ENCODE measurements around the gene TMEM35A. TPM values are rescaled to one million over a fixed set of nuclear protein-coding genes. Genes with fewer than 3 reads are reported as not detected.
"Not testable (repeated sequence)": the region's sequence is repeated elsewhere in the genome, so short reads cannot be mapped to it uniquely, and the experiment has no call there.

TMEM35A gene
- total RNA-seq, 1 experiment from 2014 or later: 4.3 TPM

DNA sequence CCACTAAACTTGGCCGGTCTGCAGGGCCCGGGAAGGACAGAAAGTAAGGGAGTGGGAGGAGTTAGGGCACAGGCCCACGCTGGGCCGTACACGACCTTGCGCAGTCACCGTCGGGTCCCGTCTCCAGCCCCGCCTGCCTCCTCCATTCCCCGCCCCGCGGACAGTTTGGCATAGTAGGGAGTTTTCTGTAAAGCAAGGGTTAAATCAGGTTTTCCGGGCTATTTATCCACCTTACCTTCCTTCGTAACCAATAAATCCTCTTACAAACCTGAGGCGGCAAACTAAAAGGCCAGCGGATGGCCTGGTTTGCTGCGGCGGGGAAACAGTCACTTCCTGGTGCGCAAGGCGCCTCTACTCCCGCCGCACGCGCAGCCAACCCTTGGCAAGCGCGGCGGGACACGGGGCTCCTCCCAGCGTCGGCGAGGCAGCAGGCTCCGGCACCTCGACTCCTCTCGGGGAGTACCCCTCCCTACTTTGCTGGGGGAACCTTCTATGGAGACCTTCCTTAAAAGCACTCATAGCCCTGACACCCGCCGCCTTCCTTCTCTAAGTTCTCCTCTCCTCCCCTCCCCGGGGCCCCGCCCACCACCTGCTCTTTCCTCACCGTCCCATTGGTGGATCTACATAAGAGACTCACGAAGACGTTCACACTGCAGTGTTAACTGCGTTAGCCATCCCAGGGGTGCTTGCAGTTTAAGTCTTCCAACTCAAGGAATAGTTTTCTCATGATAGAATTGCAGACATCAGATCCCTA lies 27.0 kb upstream of the TMEM35A start, which contains the start of gene TRMT2B:
TRMT2B (minus strand) TSS at position 563 of the 754 bp plus-strand sequence. CDS start 9,822 bp downstream, outside the sequence.
- Histone ChIP-seq H3K14ac (ENCODE audit: insufficient read depth, low read length) (peak within 1 kb of the TSS; percentile 8; the same call in 1 of the 2 replicates), H3K79me1 (ENCODE audit: insufficient read depth, low read depth, low read length, poor library complexity, severe bottlenecking) (no peaks in the 10 kb centered on the region), H3K9me3 (ENCODE audit: control insufficient read depth, low read depth, low read length) (peaks cover 20% of the 10 kb centered on the region), H3K9ac (ENCODE audit: extremely low read depth, insufficient read length, low read length) (peak within 1 kb of the TSS; percentile 35), H2AFZ (ENCODE audit: low read length) (no peak within 1 kb of the TSS), H4K91ac (ENCODE audit: insufficient read length, low read depth, low read length) (no peak within 1 kb of the TSS), H4K20me1 (ENCODE audit: control insufficient read depth, insufficient read depth, insufficient read length) (no peaks in the 10 kb centered on the region), H2BK20ac (ENCODE audit: low read depth, low read length, poor library complexity, severe bottlenecking) (no peak within 1 kb of the TSS), H3K27me3 (ENCODE audit: insufficient read depth, low read length) (no peaks in the 10 kb centered on the region), H4K5ac (ENCODE audit: insufficient read length, low read depth, low read length) (no peak within 1 kb of the TSS), H2AK5ac (ENCODE audit: insufficient read length, low read length) (no peak within 1 kb of the TSS), H3K23ac (ENCODE audit: insufficient read length, low read depth, low read length) (no peak within 1 kb of the TSS), H2BK12ac (ENCODE audit: insufficient read length, low read depth, low read length) (no peak within 1 kb of the TSS), H3K4ac (ENCODE audit: low read depth, low read length) (no peak within 1 kb of the TSS), H3K4me1 (ENCODE audit: insufficient read depth, low read length) (no peaks in the 10 kb centered on the region; the same call in 1 of the 2 replicates), H2BK15ac (ENCODE audit: low read depth, low read length) (no peak within 1 kb of the TSS), H2BK5ac (ENCODE audit: insufficient read length, low read length) (no peak within 1 kb of the TSS), H3K79me2 (ENCODE audit: insufficient read depth, low read length) (no peaks in the 10 kb centered on the region), H3K56ac (ENCODE audit: insufficient read length, low read depth, low read length) (no peak within 1 kb of the TSS), H3K4me2 (ENCODE audit: insufficient read depth, insufficient read length, low read length) (peak within 1 kb of the TSS; percentile 49), H3T11ph (ENCODE audit: low read length) (no peak within 1 kb of the TSS), H4K8ac (replicated peaks; ENCODE audit: insufficient read length, low read depth, low read length) (no peak within 1 kb of the TSS), H3K23me2 (ENCODE audit: insufficient read length, low read depth, low read length, poor library complexity, severe bottlenecking) (peaks cover 5% of the 10 kb centered on the region), H3K27ac (ENCODE audit: insufficient read length, low read depth, low read length) (no peak within 1 kb of the TSS), H2BK120ac (ENCODE audit: low read depth, low read length, poor library complexity, severe bottlenecking) (no peak within 1 kb of the TSS), H3K18ac (ENCODE audit: insufficient read length, low read depth, low read length) (no peak within 1 kb of the TSS)
- H3K27me3 Mint-ChIP-seq (ENCODE audit: low read depth): no peaks in the 10 kb centered on the region
- no CpG with 5 or more reads among the region's 43 CpGs for WGBS (ENCODE audit: extremely low coverage, insufficient read length, low lambda C conversion rate)
- peak; percentile 78 for DNase-seq
- H3K36me3 Mint-ChIP-seq (ENCODE audit: insufficient read depth in 1 of 3, low read depth in 3 of 3): peaks cover 16 to 22% (median 22%) of the 10 kb centered on the region in 3 experiments
- peaks cover 59 to 69% of the 10 kb centered on the region in 2 experiments for H3K9me3 Mint-ChIP-seq
- TF ChIP-seq CTCF (conservative IDR thresholded peaks at IDR 0.05): no peak
- peak within 1 kb of the TSS; percentile 82 to 85 for H3K4me3 Mint-ChIP-seq
- H3K4me1 Mint-ChIP-seq: peaks cover 3 to 5% of the 10 kb centered on the region in 2 experiments; a peak in 1 of 4 replicates
- H3K27ac Mint-ChIP-seq: peak within 1 kb of the TSS; percentile 40 to 93 (median 74); a peak in 4 of 7 replicates

- H3K4me2 ChIP-seq (ENCODE audit: insufficient read depth, insufficient read length, low read length); H3K4me1 ChIP-seq (ENCODE audit: insufficient read depth, low read length); H3K4me3 Mint-ChIP-seq; H2BK20ac ChIP-seq (ENCODE audit: low read depth, low read length, poor library complexity, severe bottlenecking); H2AFZ ChIP-seq (ENCODE audit: low read length); H3T11ph ChIP-seq (ENCODE audit: low read length); H3K56ac ChIP-seq (ENCODE audit: insufficient read length, low read depth, low read length); H2BK12ac ChIP-seq (ENCODE audit: insufficient read length, low read depth, low read length); DNase-seq; H3K23ac ChIP-seq (ENCODE audit: insufficient read length, low read depth, low read length); H3K9ac ChIP-seq (ENCODE audit: extremely low read depth, insufficient read length, low read length); H3K79me1 ChIP-seq (ENCODE audit: insufficient read depth, low read depth, low read length, poor library complexity, severe bottlenecking); H3K27ac ChIP-seq (ENCODE audit: insufficient read length, low read depth, low read length); H4K20me1 ChIP-seq (ENCODE audit: control insufficient read depth, insufficient read depth, insufficient read length); H3K27me3 ChIP-seq (ENCODE audit: insufficient read depth, low read length); H2BK120ac ChIP-seq (ENCODE audit: low read depth, low read length, poor library complexity, severe bottlenecking); H2BK5ac ChIP-seq (ENCODE audit: insufficient read length, low read length); H3K79me2 ChIP-seq (ENCODE audit: insufficient read depth, low read length); H3K27me3 Mint-ChIP-seq (ENCODE audit: low read depth); H3K4me1 Mint-ChIP-seq; H3K4ac ChIP-seq (ENCODE audit: low read depth, low read length); H3K27ac Mint-ChIP-seq; H4K5ac ChIP-seq (ENCODE audit: insufficient read length, low read depth, low read length); H2BK15ac ChIP-seq (ENCODE audit: low read depth, low read length); H4K91ac ChIP-seq (ENCODE audit: insufficient read length, low read depth, low read length); H2AK5ac ChIP-seq (ENCODE audit: insufficient read length, low read length); H4K8ac ChIP-seq (replicated peaks; ENCODE audit: insufficient read length, low read depth, low read length); H3K23me2 ChIP-seq (ENCODE audit: insufficient read length, low read depth, low read length, poor library complexity, severe bottlenecking); H3K14ac ChIP-seq (ENCODE audit: insufficient read depth, low read length); H3K18ac ChIP-seq (ENCODE audit: insufficient read length, low read depth, low read length): not testable (repeated sequence)
- no CpG with 5 or more reads among the region's 4 CpGs for WGBS (ENCODE audit: extremely low coverage, insufficient read length, low lambda C conversion rate)
- H3K9me3 ChIP-seq (ENCODE audit: control insufficient read depth, low read depth, low read length): peaks cover 18% of the 10 kb centered on the region
- Mint-ChIP-seq H3K36me3 (ENCODE audit: insufficient read depth in 1 of 3, low read depth in 3 of 3) (peaks cover 5 to 11% (median 10%) of the 10 kb centered on the region in 3 experiments), H3K9me3 (peaks cover 58 to 68% of the 10 kb centered on the region in 2 experiments)
These were observed 22.1 kb upstream of the TMEM35A start for GRCh38 chrX:101056551-101056950.
